Measurements from ENCODE around the gene ZBED5.

ZBED5 gene

GRCh38 chr11:10861047-10861446, 3.2 kb upstream of the ZBED5 start:
- H3K27me3 ChIP-seq (ENCODE audit: insufficient read depth, low read length) = no peaks in the 10 kb centered on the region
- H3K4me3 ChIP-seq (ENCODE audit: low read depth, low read length) = no peak overlapping the region
- peaks cover 35% of the 10 kb centered on the region for H3K79me2 ChIP-seq (ENCODE audit: control insufficient read depth, insufficient read depth, low read length, unreplicated experiment)
- H3K36me3 ChIP-seq (ENCODE audit: insufficient read depth, low read length) = peaks cover 5% of the 10 kb centered on the region; the same call in 1 of the 2 replicates
- H3K27ac ChIP-seq (ENCODE audit: low read depth, low read length) = no peak overlapping the region
- H3K4me1 ChIP-seq (ENCODE audit: control insufficient read depth, insufficient read depth, low read length, unreplicated experiment) = peaks cover 28% of the 10 kb centered on the region
- no peak overlapping the region for H2AFZ ChIP-seq (ENCODE audit: low read length, unreplicated experiment)

GRCh38 chr11:10858439-10859325, 829 bp upstream of the ZBED5 start:
- Histone ChIP-seq H3K36me3 (ENCODE audit: insufficient read depth, low read length) (peaks cover 22% of the 10 kb centered on the region), H3K27ac (ENCODE audit: low read depth, low read length) (peak overlapping the region; percentile 97), H3K4me1 (ENCODE audit: control insufficient read depth, insufficient read depth, low read length, unreplicated experiment) (peaks cover 21% of the 10 kb centered on the region), H3K27me3 (ENCODE audit: insufficient read depth, low read length) (no peaks in the 10 kb centered on the region), H3K79me2 (ENCODE audit: control insufficient read depth, insufficient read depth, low read length, unreplicated experiment) (peaks cover 55% of the 10 kb centered on the region), H2AFZ (ENCODE audit: low read length, unreplicated experiment) (peak overlapping the region; percentile 44), H3K4me3 (ENCODE audit: low read depth, low read length) (peak overlapping the region; percentile 98)

- peak overlapping the region; percentile 97 for H3K27ac ChIP-seq (ENCODE audit: low read depth, low read length)
Observed at GRCh38 chr11:10857459-10857708, 469 bp downstream of the ZBED5 start.

GRCh38 chr11:10856689-10857458, 979 bp downstream of the ZBED5 start:
- peak overlapping the region; percentile 78 for H2AFZ ChIP-seq (ENCODE audit: low read length, unreplicated experiment)
- peaks cover 64% of the 10 kb centered on the region for H3K79me2 ChIP-seq (ENCODE audit: control insufficient read depth, insufficient read depth, low read length, unreplicated experiment)
- H3K4me3 ChIP-seq (ENCODE audit: low read depth, low read length) = peak overlapping the region; percentile 98
- H3K4me1 ChIP-seq (ENCODE audit: control insufficient read depth, insufficient read depth, low read length, unreplicated experiment) = peaks cover 21% of the 10 kb centered on the region
- H3K27me3 ChIP-seq (ENCODE audit: insufficient read depth, low read length) = no peaks in the 10 kb centered on the region
- H3K27ac ChIP-seq (ENCODE audit: low read depth, low read length) = peak overlapping the region; percentile 97
- H3K36me3 ChIP-seq (ENCODE audit: insufficient read depth, low read length) = peaks cover 40% of the 10 kb centered on the region

More at GRCh38 chr11:10857459-10857708, 469 bp downstream of the ZBED5 start:
- peaks cover 64% of the 10 kb centered on the region for H3K79me2 ChIP-seq (ENCODE audit: control insufficient read depth, insufficient read depth, low read length, unreplicated experiment)
- H2AFZ ChIP-seq (ENCODE audit: low read length, unreplicated experiment) = peak overlapping the region; percentile 78
- H3K4me3 ChIP-seq (ENCODE audit: low read depth, low read length) = peak overlapping the region; percentile 98
- peaks cover 21% of the 10 kb centered on the region for H3K4me1 ChIP-seq (ENCODE audit: control insufficient read depth, insufficient read depth, low read length, unreplicated experiment)
- H3K27me3 ChIP-seq (ENCODE audit: insufficient read depth, low read length) = no peaks in the 10 kb centered on the region
- H3K36me3 ChIP-seq (ENCODE audit: insufficient read depth, low read length) = peaks cover 35% of the 10 kb centered on the region

GRCh38 chr11:10855295-10855694, 2.6 kb downstream of the ZBED5 start:
- Histone ChIP-seq H3K79me2 (ENCODE audit: control insufficient read depth, insufficient read depth, low read length, unreplicated experiment) (peaks cover 59% of the 10 kb centered on the region), H3K27ac (ENCODE audit: low read depth, low read length) (no peak overlapping the region), H3K4me3 (ENCODE audit: low read depth, low read length) (0 out of 2 replicates have a peak overlapping the region, but pooled peaks have one; percentile 98), H2AFZ (ENCODE audit: low read length, unreplicated experiment) (no peak overlapping the region), H3K36me3 (ENCODE audit: insufficient read depth, low read length) (peaks cover 44% of the 10 kb centered on the region), H3K4me1 (ENCODE audit: control insufficient read depth, insufficient read depth, low read length, unreplicated experiment) (peaks cover 15% of the 10 kb centered on the region), H3K27me3 (ENCODE audit: insufficient read depth, low read length) (no peaks in the 10 kb centered on the region)

GRCh38 chr11:10847960-10848860, 9.6 kb downstream of the ZBED5 start:
- no peak overlapping the region for H2AFZ ChIP-seq (ENCODE audit: low read length, unreplicated experiment)
- no peak overlapping the region for H3K27ac ChIP-seq (ENCODE audit: low read depth, low read length)
- H3K79me2 ChIP-seq (ENCODE audit: control insufficient read depth, insufficient read depth, low read length, unreplicated experiment) = peaks cover 4% of the 10 kb centered on the region
- no peaks in the 10 kb centered on the region for H3K27me3 ChIP-seq (ENCODE audit: insufficient read depth, low read length)
- H3K36me3 ChIP-seq (ENCODE audit: insufficient read depth, low read length) = peaks cover 17% of the 10 kb centered on the region
- no peak overlapping the region for H3K4me3 ChIP-seq (ENCODE audit: low read depth, low read length)
- no peaks in the 10 kb centered on the region for H3K4me1 ChIP-seq (ENCODE audit: control insufficient read depth, insufficient read depth, low read length, unreplicated experiment)

- Histone ChIP-seq H2AFZ (ENCODE audit: low read length, unreplicated experiment) (no peak overlapping the region), H3K27me3 (ENCODE audit: insufficient read depth, low read length) (no peaks in the 10 kb centered on the region), H3K4me1 (ENCODE audit: control insufficient read depth, insufficient read depth, low read length, unreplicated experiment) (no peaks in the 10 kb centered on the region), H3K79me2 (ENCODE audit: control insufficient read depth, insufficient read depth, low read length, unreplicated experiment) (no peaks in the 10 kb centered on the region), H3K36me3 (ENCODE audit: insufficient read depth, low read length) (0 out of 2 replicates have a peak, but pooled peaks cover 2% of the 10 kb centered on the region), H3K4me3 (ENCODE audit: low read depth, low read length) (no peak overlapping the region), H3K27ac (ENCODE audit: low read depth, low read length) (no peak overlapping the region)
Observed at GRCh38 chr11:10846660-10847059, 11.2 kb downstream of the ZBED5 start.

GRCh38 chr11:10845589-10845988, 12.3 kb downstream of the ZBED5 start:
- no peaks in the 10 kb centered on the region for H3K36me3 ChIP-seq (ENCODE audit: insufficient read depth, low read length)
- H3K4me3 ChIP-seq (ENCODE audit: low read depth, low read length) = no peak overlapping the region
- no peaks in the 10 kb centered on the region for H3K27me3 ChIP-seq (ENCODE audit: insufficient read depth, low read length)
- H2AFZ ChIP-seq (ENCODE audit: low read length, unreplicated experiment) = no peak overlapping the region
- H3K27ac ChIP-seq (ENCODE audit: low read depth, low read length) = no peak overlapping the region
- no peaks in the 10 kb centered on the region for H3K4me1 ChIP-seq (ENCODE audit: control insufficient read depth, insufficient read depth, low read length, unreplicated experiment)
- H3K79me2 ChIP-seq (ENCODE audit: control insufficient read depth, insufficient read depth, low read length, unreplicated experiment) = no peaks in the 10 kb centered on the region

- H3K4me1 ChIP-seq (ENCODE audit: control insufficient read depth, insufficient read depth, low read length, unreplicated experiment) = no peaks in the 10 kb centered on the region
Observed at GRCh38 chr11:10844796-10845195, 13.1 kb downstream of the ZBED5 start.

GRCh38 chr11:10844356-10844755, 13.5 kb downstream of the ZBED5 start:
- no peaks in the 10 kb centered on the region for H3K36me3 ChIP-seq (ENCODE audit: insufficient read depth, low read length)
- no peak overlapping the region for H3K27ac ChIP-seq (ENCODE audit: low read depth, low read length)
- H3K4me1 ChIP-seq (ENCODE audit: control insufficient read depth, insufficient read depth, low read length, unreplicated experiment) = no peaks in the 10 kb centered on the region
- no peak overlapping the region for H2AFZ ChIP-seq (ENCODE audit: low read length, unreplicated experiment)
- H3K4me3 ChIP-seq (ENCODE audit: low read depth, low read length) = no peak overlapping the region
- H3K79me2 ChIP-seq (ENCODE audit: control insufficient read depth, insufficient read depth, low read length, unreplicated experiment) = no peaks in the 10 kb centered on the region
- no peaks in the 10 kb centered on the region for H3K27me3 ChIP-seq (ENCODE audit: insufficient read depth, low read length)

More at GRCh38 chr11:10844796-10845195, 13.1 kb downstream of the ZBED5 start:
- H3K27me3 ChIP-seq (ENCODE audit: insufficient read depth, low read length) = no peaks in the 10 kb centered on the region
- H3K36me3 ChIP-seq (ENCODE audit: insufficient read depth, low read length) = no peaks in the 10 kb centered on the region
- H3K27ac ChIP-seq (ENCODE audit: low read depth, low read length) = no peak overlapping the region
- no peak overlapping the region for H3K4me3 ChIP-seq (ENCODE audit: low read depth, low read length)
- no peak overlapping the region for H2AFZ ChIP-seq (ENCODE audit: low read length, unreplicated experiment)
- no peaks in the 10 kb centered on the region for H3K79me2 ChIP-seq (ENCODE audit: control insufficient read depth, insufficient read depth, low read length, unreplicated experiment)
